WTC11 (cell line): ENCODE data around the gene CCDC57. TPM values are rescaled to one million over a fixed set of nuclear protein-coding genes. Genes with fewer than 3 reads are reported as not detected.
A peak's percentile ranks its signal among the peaks of the same experiment; 100 is the strongest.

ENCODE experiments used
- ATAC-seq: fragments of 200-7000 bp; cut with Tn5 transposase; 2 replicates; pipeline ENCODE4 v1.10.0; 2021; ENCODE audit warnings: mild to moderate bottlenecking, moderate library complexity
- CTCF ChIA-PET: fragments of 300-600 bp; sonication (Branson Sonifier 250); formaldehyde crosslinking; loops from one replicate; lab custom pipeline; 2021; ENCODE audit warnings: antibody characterized with exemption; lab: Charles Lee
- POLR2A ChIA-PET: fragments of 350-600 bp; sonication (Branson Sonifier 250); formaldehyde crosslinking; loops from one replicate; lab custom pipeline; 2021; ENCODE audit warnings: antibody characterized with exemption; lab: Charles Lee
- DNase-seq: peaks from one replicate; pipeline ENCODE4 v3.0.0; 2021; ENCODE audit warnings: low spot score
- H3K27ac Mint-ChIP-seq: 2 replicates; pipeline ENCODE4 v1.8.0; 2021; ENCODE audit warnings: mixed read lengths
- H3K27me3 Mint-ChIP-seq: 2 replicates; pipeline ENCODE4 v1.8.0; 2021; ENCODE audit warnings: low read depth, mild to moderate bottlenecking, moderate library complexity, mixed read lengths
- H3K36me3 Mint-ChIP-seq: 2 replicates; pipeline ENCODE4 v1.8.0; 2021; ENCODE audit warnings: mixed read lengths
- H3K4me1 Mint-ChIP-seq: 2 replicates; pipeline ENCODE4 v1.8.0; 2022; ENCODE audit warnings: mixed read lengths
- H3K4me3 Mint-ChIP-seq: 2 replicates; pipeline ENCODE4 v1.8.0; 2021; ENCODE audit warnings: mild to moderate bottlenecking, moderate library complexity, mixed read lengths
- H3K9me3 Mint-ChIP-seq: 2 replicates; pipeline ENCODE4 v1.8.0; 2021; ENCODE audit warnings: mixed read lengths
- ATF2 ChIP-seq: sonication (generic); formaldehyde crosslinking; IDR thresholded peaks from 2 replicates; pipeline ENCODE4 v1.8.1; 2022; ENCODE audit warnings: low read depth, missing genetic modification reagents, borderline replicate concordance
- ELF4 ChIP-seq: sonication (generic); formaldehyde crosslinking; IDR thresholded peaks from 2 replicates; pipeline ENCODE4 v1.8.1; 2022; ENCODE audit warnings: low read depth, mild to moderate bottlenecking, moderate library complexity, missing genetic modification reagents
- EMX1 ChIP-seq: fragments of 250-450 bp; sonication (Bioruptor Pico); IDR thresholded peaks from 2 replicates; pipeline ENCODE4 v1.8.0; 2021; ENCODE audit warnings: mild to moderate bottlenecking
- FOXK1 ChIP-seq: sonication (generic); formaldehyde crosslinking; IDR thresholded peaks from 2 replicates; pipeline ENCODE4 v1.8.0; 2022; ENCODE audit warnings: mild to moderate bottlenecking, moderate library complexity, missing genetic modification reagents
- FOXP1 ChIP-seq: sonication (generic); formaldehyde crosslinking; IDR thresholded peaks from 2 replicates; pipeline ENCODE4 v1.8.0; 2022; ENCODE audit warnings: missing genetic modification reagents, mild to moderate bottlenecking, moderate library complexity, borderline replicate concordance
- HMGXB4 ChIP-seq: sonication (generic); formaldehyde crosslinking; IDR thresholded peaks from 2 replicates; pipeline ENCODE4 v1.8.1; 2023; ENCODE audit warnings: mild to moderate bottlenecking, moderate library complexity, missing genetic modification reagents
- IRF1 ChIP-seq: sonication (generic); formaldehyde crosslinking; IDR thresholded peaks from 2 replicates; pipeline ENCODE4 v1.8.0; 2023; ENCODE audit warnings: missing genetic modification reagents
- JUN ChIP-seq: sonication (generic); formaldehyde crosslinking; IDR thresholded peaks from 2 replicates; pipeline ENCODE4 v1.8.0; 2023; ENCODE audit warnings: mild to moderate bottlenecking, missing genetic modification reagents
- NFATC4 ChIP-seq: fragments of 250-450 bp; sonication (Bioruptor Pico); IDR thresholded peaks from 2 replicates; pipeline ENCODE4 v1.9.0; 2021; ENCODE audit warnings: mild to moderate bottlenecking
- NR1H2 ChIP-seq: sonication (generic); formaldehyde crosslinking; IDR thresholded peaks from 2 replicates; pipeline ENCODE4 v1.9.0; 2021; ENCODE audit warnings: mild to moderate bottlenecking, moderate library complexity, missing genetic modification reagents
- NR2C2 ChIP-seq: sonication (generic); formaldehyde crosslinking; IDR thresholded peaks from 2 replicates; pipeline ENCODE4 v1.8.0; 2022; ENCODE audit warnings: mild to moderate bottlenecking, missing genetic modification reagents
- NR3C1 ChIP-seq: sonication (generic); formaldehyde crosslinking; conservative IDR thresholded peaks from 2 replicates; pipeline ENCODE4 v1.8.1; 2023; ENCODE audit warnings: low read depth, mild to moderate bottlenecking, missing genetic modification reagents
- PRDM15 ChIP-seq: sonication (generic); formaldehyde crosslinking; IDR thresholded peaks from 2 replicates; pipeline ENCODE4 v1.8.0; 2022; ENCODE audit warnings: missing genetic modification reagents
- RORB ChIP-seq: fragments of 250-450 bp; sonication (Bioruptor Pico); IDR thresholded peaks from 2 replicates; pipeline ENCODE4 v1.9.0; 2021; ENCODE audit warnings: mild to moderate bottlenecking
- TEAD4 ChIP-seq: sonication (generic); formaldehyde crosslinking; IDR thresholded peaks from 2 replicates; pipeline ENCODE4 v1.8.0; 2022; ENCODE audit warnings: mild to moderate bottlenecking, missing genetic modification reagents
- USF1 ChIP-seq: sonication (generic); formaldehyde crosslinking; IDR thresholded peaks from 2 replicates; pipeline ENCODE4 v1.8.0; 2022; ENCODE audit warnings: mild to moderate bottlenecking, missing genetic modification reagents
- ZBTB21 ChIP-seq: sonication (generic); formaldehyde crosslinking; IDR thresholded peaks from 2 replicates; pipeline ENCODE4 v1.8.1; 2023; ENCODE audit warnings: mild to moderate bottlenecking, missing genetic modification reagents, borderline replicate concordance
- ZBTB43 ChIP-seq: sonication (generic); formaldehyde crosslinking; IDR thresholded peaks from 2 replicates; pipeline ENCODE4 v1.8.1; 2023; ENCODE audit warnings: mild to moderate bottlenecking, missing genetic modification reagents
- ZNF219 ChIP-seq: sonication (generic); formaldehyde crosslinking; IDR thresholded peaks from 2 replicates; pipeline ENCODE4 v1.8.0; 2023; ENCODE audit warnings: missing genetic modification reagents, mild to moderate bottlenecking, borderline replicate concordance
- ZNF232 ChIP-seq: sonication (generic); formaldehyde crosslinking; IDR thresholded peaks from 2 replicates; pipeline ENCODE4 v1.8.0; 2022; ENCODE audit warnings: mild to moderate bottlenecking, missing genetic modification reagents
- ZNF263 ChIP-seq: sonication (generic); formaldehyde crosslinking; IDR thresholded peaks from 2 replicates; pipeline ENCODE4 v1.8.1; 2022; ENCODE audit warnings: low read depth, mild to moderate bottlenecking, moderate library complexity, missing genetic modification reagents
- ZNF317 ChIP-seq: sonication (generic); formaldehyde crosslinking; IDR thresholded peaks from 2 replicates; pipeline ENCODE4 v1.8.1; 2023; ENCODE audit warnings: low read depth, mild to moderate bottlenecking, moderate library complexity, missing genetic modification reagents, borderline replicate concordance
- total RNA-seq: library from RNA; stranded (reverse); gene quantifications from 3 replicates; pipeline ENCODE4 v1.2.3, GENCODE V29; 2021

Gene CCDC57
- total RNA-seq, 1 experiment from 2014 or later = 20.0 TPM

GRCh38 chr17:82053556-82054263 is 158.9 kb downstream of the CCDC57 start:
- DNase-seq (no peak), ATAC-seq (no peak)
- Mint-ChIP-seq H3K4me3 (peak overlapping the region; percentile 84), H3K27ac (no peak overlapping the region)
- TF ChIP-seq ZNF219 (CRISPR knock-in tag) (no peak), ZBTB21 (CRISPR knock-in tag) (no peak), RORB (CRISPR knock-in tag) (no peak), ATF2 (CRISPR knock-in tag) (no peak), ZNF317 (no peak), PRDM15 (no peak), FOXK1 (CRISPR knock-in tag) (no peak)
- TF ChIP-seq, all 79 proteins: peak for 0
- ChIA-PET CTCF (interaction anchor here (5.8 kb wide), 1 partner anchor 23 kb away, joined by 31 read pairs; the partner anchor contains the start of gene RAC3), POLR2A (interaction anchor here (1.6 kb wide), 1 partner anchor 16 kb away, joined by 5 read pairs; the partner anchor contains the start of gene DCXR)
- peaks cover 5% of the 10 kb centered on the region; the same call in 1 of the 2 replicates for H3K36me3 Mint-ChIP-seq
- peaks cover 4% of the 10 kb centered on the region for H3K4me1 Mint-ChIP-seq
- H3K27me3 Mint-ChIP-seq = no peaks in the 10 kb centered on the region
- no peaks in the 10 kb centered on the region for H3K9me3 Mint-ChIP-seq

- ChIA-PET CTCF (interaction anchor here (5.8 kb wide), 1 partner anchor 23 kb away, joined by 31 read pairs; the partner anchor contains the start of gene RAC3), POLR2A (interaction anchor here (1.6 kb wide), 1 partner anchor 16 kb away, joined by 5 read pairs; the partner anchor contains the start of gene DCXR)
- ATAC-seq = no peak
Observed at GRCh38 chr17:82053130-82053529, 159.5 kb downstream of the CCDC57 start.

GRCh38 chr17:82052638-82053059 is 160.0 kb downstream of the CCDC57 start:
- no peaks in the 10 kb centered on the region for H3K27me3 Mint-ChIP-seq
- POLR2A ChIA-PET = interaction anchor here (0.5 to 1.8 kb wide), 3 partner anchors 15 to 342 kb away, joined by 4 to 6 read pairs (median 5); partner anchors contain the start of gene DCXR
- CTCF ChIA-PET = interaction anchor here (0.9 to 5.8 kb wide), 3 partner anchors 15 to 33 kb away, joined by 3 to 31 read pairs (median 18); partner anchors contain the start of genes DCXR and RAC3
- no peak for DNase-seq
- no peaks in the 10 kb centered on the region for H3K9me3 Mint-ChIP-seq
- H3K36me3 Mint-ChIP-seq = peaks cover 7% of the 10 kb centered on the region; the same call in 1 of the 2 replicates
- ATAC-seq = no peak
- H3K4me1 Mint-ChIP-seq = peaks cover 4% of the 10 kb centered on the region
- peak overlapping the region; percentile 84 for H3K4me3 Mint-ChIP-seq
- no peak overlapping the region for H3K27ac Mint-ChIP-seq
- no peak for TF ChIP-seq ZNF263 (CRISPR knock-in tag)
- no peak for TF ChIP-seq JUN (CRISPR knock-in tag)
- no peak for TF ChIP-seq ELF4
- TF ChIP-seq NR3C1 (CRISPR knock-in tag) = no peak
- no peak for TF ChIP-seq HMGXB4
- no peak for TF ChIP-seq EMX1 (CRISPR knock-in tag)
- no peak for TF ChIP-seq NR1H2 (CRISPR knock-in tag)
- TF ChIP-seq ZBTB43 = no peak

More at GRCh38 chr17:82053130-82053529, 159.5 kb downstream of the CCDC57 start:
- no peaks in the 10 kb centered on the region for H3K27me3 Mint-ChIP-seq
- H3K36me3 Mint-ChIP-seq = peaks cover 5% of the 10 kb centered on the region; the same call in 1 of the 2 replicates
- H3K4me1 Mint-ChIP-seq = peaks cover 4% of the 10 kb centered on the region
- DNase-seq = no peak
- no peaks in the 10 kb centered on the region for H3K9me3 Mint-ChIP-seq
- no peak for TF ChIP-seq NR2C2 (CRISPR knock-in tag)
- TF ChIP-seq JUN (CRISPR knock-in tag) = no peak
- no peak for TF ChIP-seq USF1 (CRISPR knock-in tag)
- TF ChIP-seq ZNF232 = no peak
- TF ChIP-seq NFATC4 (CRISPR knock-in tag) = no peak
- TF ChIP-seq TEAD4 (CRISPR knock-in tag) = no peak
- TF ChIP-seq FOXP1 (CRISPR knock-in tag) = 0 out of 2 replicates have a peak, but pooled peaks have one; percentile 12
- no peak for TF ChIP-seq IRF1
- H3K27ac Mint-ChIP-seq = no peak overlapping the region
- peak overlapping the region; percentile 84 for H3K4me3 Mint-ChIP-seq
